Fibroblast of the aortic adventitia (primary cell): Measurements from ENCODE around the gene APOL5. TPM values are rescaled to one million over a fixed set of nuclear protein-coding genes. Genes with fewer than 3 reads are reported as not detected.

Experiments
- DNase-seq: peaks from one replicate; pipeline ENCODE4 v3.0.0-alpha.2; 2010; ENCODE audit warnings: low read depth
- H3K4me3 ChIP-seq: 2 replicates; pipeline ENCODE4 v1.5.1; 2011; ENCODE audit warnings: low read depth, mild to moderate bottlenecking, control low read depth, low read length, moderate library complexity
- CTCF ChIP-seq: IDR thresholded peaks from 2 replicates; pipeline ENCODE4 v1.5.1; 2011; ENCODE audit warnings: mild to moderate bottlenecking, low read length, control low read depth, inconsistent platforms; ENCODE audit not compliant: insufficient read depth
- total RNA-seq: library from RNA; depleted of rRNA; stranded (reverse); fragments of >200 nt; gene quantifications from 2 replicates; pipeline ENCODE4 v1.2.3, GENCODE V29; 2012; ENCODE audit warnings: low replicate concordance

Gene APOL5
- total RNA-seq, 1 donor = not detected

- TF ChIP-seq CTCF = no peak
- no peak overlapping the region for H3K4me3 ChIP-seq
- DNase-seq = no peak
Measured at GRCh38 chr22:35727436-35727835, 9.8 kb downstream of the APOL5 start.

- no peak for DNase-seq
- no peak for TF ChIP-seq CTCF
- H3K4me3 ChIP-seq = no peak overlapping the region
Measured at GRCh38 chr22:35728639-35729308, 11.1 kb downstream of the APOL5 start.

GRCh38 chr22:35729309-35729698 is 11.6 kb downstream of the APOL5 start:
- no peak for TF ChIP-seq CTCF
- H3K4me3 ChIP-seq = no peak overlapping the region
- DNase-seq = no peak

- no peak for TF ChIP-seq CTCF
- no peak overlapping the region for H3K4me3 ChIP-seq
- DNase-seq = no peak
Measured at GRCh38 chr22:35731321-35731720, 13.6 kb downstream of the APOL5 start.

GRCh38 chr22:35732116-35732515 is 14.4 kb downstream of the APOL5 start:
- no peak for TF ChIP-seq CTCF

GRCh38 chr22:35733036-35733435 is 15.4 kb downstream of the APOL5 start:
- no peak overlapping the region for H3K4me3 ChIP-seq
- no peak for TF ChIP-seq CTCF
- DNase-seq = no peak

More at GRCh38 chr22:35732116-35732515, 14.4 kb downstream of the APOL5 start:
- no peak for DNase-seq
- no peak overlapping the region for H3K4me3 ChIP-seq
